NCI-H748 (cell line): ENCODE results near the gene SPOCK1.
"Not testable (repeated sequence)": the region's sequence is repeated elsewhere in the genome, so short reads cannot be mapped to it uniquely, and the experiment has no call there.

Experiments used
- DNase-seq: peaks from one replicate; lab custom pipeline; 2025; ENCODE audit not compliant: unreplicated experiment; lab: John Stamatoyannopoulos, UW

The SPOCK1 gene

GRCh38 chr5:137398751-137399150, 100.4 kb downstream of the SPOCK1 start:
- no peak for DNase-seq

- DNase-seq, result no peak
Observed at GRCh38 chr5:137398154-137398553, 101.0 kb downstream of the SPOCK1 start.

GRCh38 chr5:137395011-137395755, 103.9 kb downstream of the SPOCK1 start:
- DNase-seq, result peak; percentile 12

- no peak for DNase-seq
Observed at GRCh38 chr5:137394380-137394779, 104.7 kb downstream of the SPOCK1 start.

- DNase-seq, result no peak
Observed at GRCh38 chr5:137393196-137393993, 105.7 kb downstream of the SPOCK1 start.

GRCh38 chr5:137392261-137392660, 106.9 kb downstream of the SPOCK1 start:
- no peak for DNase-seq

- not testable (repeated sequence) for DNase-seq
Observed at GRCh38 chr5:137391044-137391443, 108.1 kb downstream of the SPOCK1 start.

GRCh38 chr5:137389042-137389441, 110.1 kb downstream of the SPOCK1 start:
- no peak for DNase-seq

- DNase-seq, result no peak
Observed at GRCh38 chr5:137385064-137385463, 114.1 kb downstream of the SPOCK1 start.

- DNase-seq, result no peak
Observed at GRCh38 chr5:137383909-137384308, 115.2 kb downstream of the SPOCK1 start.

GRCh38 chr5:137381555-137381954, 117.6 kb downstream of the SPOCK1 start:
- DNase-seq, result no peak

GRCh38 chr5:137379555-137380286, 119.4 kb downstream of the SPOCK1 start:
- no peak for DNase-seq

GRCh38 chr5:137375741-137376526, 123.2 kb downstream of the SPOCK1 start:
- peak; percentile 68 for DNase-seq

- peak; percentile 98 for DNase-seq
Observed at GRCh38 chr5:137374110-137374714, 124.9 kb downstream of the SPOCK1 start.

- DNase-seq, result no peak
Observed at GRCh38 chr5:137372773-137373160, 126.4 kb downstream of the SPOCK1 start.

GRCh38 chr5:137372016-137372772, 126.9 kb downstream of the SPOCK1 start:
- DNase-seq, result no peak

- DNase-seq, result no peak
Observed at GRCh38 chr5:137370096-137371071, 128.7 kb downstream of the SPOCK1 start.

GRCh38 chr5:137368651-137369050, 130.5 kb downstream of the SPOCK1 start:
- no peak for DNase-seq

- no peak for DNase-seq
Observed at GRCh38 chr5:137367951-137368350, 131.2 kb downstream of the SPOCK1 start.
